Endothelial cell of umbilical vein (primary cell): ENCODE results near the gene ST8SIA6. TPM values are rescaled to one million over a fixed set of nuclear protein-coding genes. Genes with fewer than 3 reads are reported as not detected.
A peak's percentile ranks its signal among the peaks of the same experiment; 100 is the strongest.

Experiments used
- BruUV-seq: library from RNA; stranded (reverse); fragments of 400-500 nt; replicated peaks from 2 replicates; lab custom pipeline; 2021; lab: Mats Ljungman, UMichigan
- CTCF ChIA-PET: fragments of 300-600, 350-600 bp; sonication (Branson Sonifier 250); formaldehyde crosslinking; loops from one replicate; lab custom pipeline; 2021; ENCODE audit warnings: antibody characterized with exemption, inconsistent platforms; lab: Charles Lee
- POLR2A ChIA-PET: fragments of 300-600, 350-600 bp; sonication (Branson Sonifier 250); formaldehyde crosslinking; loops from one replicate; lab custom pipeline; 2021; ENCODE audit warnings: antibody characterized with exemption, inconsistent platforms; lab: Charles Lee
- DNase-seq: peaks from one replicate; pipeline ENCODE4 v3.0.0-alpha.2; 2011; ENCODE audit warnings: low read depth, low spot score
- FAIRE-seq: peaks from 2 replicates; lab custom pipeline; 2011; peaks lifted over from hg19 to GRCh38; lab: Jason Lieb, UNC
- H2AFZ ChIP-seq: 2 replicates; pipeline ENCODE4 v1.6.0; 2012; ENCODE audit warnings: low read depth, low read length, control low read depth, inconsistent platforms
- H3K27ac ChIP-seq: 2 replicates; pipeline ENCODE4 v1.5.1; 2011; ENCODE audit warnings: low read depth, mild to moderate bottlenecking, control low read depth, low read length, moderate library complexity; ENCODE audit not compliant: insufficient read depth
- H3K27me3 ChIP-seq, 2 experiments: 2 replicates each; pipeline versions ENCODE4 v1.6.0 to v1.6.1; 2011; ENCODE audit warnings: low read length in 2 of 2, mixed read lengths in 1 of 2; ENCODE audit not compliant: control insufficient read depth in 2 of 2, insufficient read depth in 2 of 2
- H3K36me3 ChIP-seq, 2 experiments: 2 replicates in 1 of 2; 3 replicates in 1 of 2; pipeline ENCODE4 v1.5.1; 2011; ENCODE audit warnings: low read length in 2 of 2, mild to moderate bottlenecking in 1 of 2, moderate library complexity in 1 of 2; ENCODE audit not compliant: control insufficient read depth in 2 of 2, insufficient read depth in 2 of 2; ENCODE audit errors: extremely low read depth in 1 of 2
- H3K4me1 ChIP-seq: 3 replicates; pipeline ENCODE4 v1.5.1; 2011; ENCODE audit warnings: mild to moderate bottlenecking, low read length; ENCODE audit not compliant: control insufficient read depth, insufficient read depth; ENCODE audit errors: extremely low read depth
- H3K4me2 ChIP-seq: 2 replicates; pipeline ENCODE4 v1.6.1; 2011; ENCODE audit warnings: low read length, control low read depth, mixed read lengths; ENCODE audit not compliant: insufficient read depth
- H3K4me3 ChIP-seq, 3 experiments: fragments of 200-600 bp in 1 of 3; sonication (generic), shearing (Covaris generic) in 1 of 3; replicated peaks in 1 of 3; 2 replicates each; pipeline ENCODE4 v1.5.1; 2011 to 2016; ENCODE audit warnings: control low read depth in 3 of 3, low read length in 3 of 3, mild to moderate bottlenecking in 2 of 3, inconsistent platforms in 1 of 3, low read depth in 1 of 3, moderate library complexity in 1 of 3; ENCODE audit not compliant: insufficient read depth in 1 of 3
- H3K79me2 ChIP-seq: 2 replicates; pipeline ENCODE4 v1.6.0; 2012; ENCODE audit warnings: low read length, inconsistent platforms; ENCODE audit not compliant: control insufficient read depth, insufficient read depth
- H3K9ac ChIP-seq: replicated peaks from 2 replicates; pipeline ENCODE3; 2011; ENCODE audit warnings: low read length, control low read depth; ENCODE audit not compliant: insufficient read depth; ENCODE audit errors: extremely low read depth
- H3K9me1 ChIP-seq: replicated peaks from 3 replicates; pipeline ENCODE4 v1.6.0; 2011; ENCODE audit warnings: mild to moderate bottlenecking, low read length; ENCODE audit not compliant: control insufficient read depth, insufficient read depth; ENCODE audit errors: extremely low read depth
- H3K9me3 ChIP-seq: replicated peaks from 2 replicates; pipeline ENCODE4 v1.5.1; 2012; ENCODE audit warnings: low read length, inconsistent platforms; ENCODE audit not compliant: control insufficient read depth, insufficient read depth
- H4K20me1 ChIP-seq: replicated peaks from 2 replicates; pipeline ENCODE3; 2011; ENCODE audit warnings: mild to moderate bottlenecking, low read length; ENCODE audit not compliant: control insufficient read depth, insufficient read depth; ENCODE audit errors: extremely low read depth
- EZH2 ChIP-seq: IDR thresholded peaks from 2 replicates; pipeline ENCODE4 v1.6.1; 2012; ENCODE audit warnings: borderline replicate concordance, low read depth, mild to moderate bottlenecking, moderate library complexity, low read length, inconsistent platforms; ENCODE audit not compliant: severe bottlenecking
- FOS ChIP-seq: IDR thresholded peaks from 2 replicates; pipeline ENCODE4 v1.6.1; 2011; ENCODE audit warnings: mild to moderate bottlenecking, low read length, moderate library complexity, borderline replicate concordance; ENCODE audit not compliant: insufficient read depth
- GATA2 ChIP-seq: IDR thresholded peaks from 2 replicates; pipeline ENCODE4 v1.7.0; 2011; ENCODE audit warnings: low read depth, mild to moderate bottlenecking, moderate library complexity, mixed read lengths, low read length; ENCODE audit not compliant: insufficient read length, insufficient read depth
- JUN ChIP-seq: IDR thresholded peaks from 2 replicates; pipeline ENCODE4 v1.6.1; 2011; ENCODE audit warnings: borderline replicate concordance, low read depth; ENCODE audit not compliant: insufficient read length, insufficient read depth
- MYC ChIP-seq: IDR thresholded peaks from one replicate; pipeline ENCODE4 v1.6.1; 2011; ENCODE audit warnings: mild to moderate bottlenecking, low read depth, low read length
- POLR2A ChIP-seq: IDR thresholded peaks from 2 replicates; pipeline ENCODE4 v1.6.1; 2012; ENCODE audit warnings: low read depth, mild to moderate bottlenecking, control low read depth, low read length
- POLR2AphosphoS5 ChIP-seq: IDR thresholded peaks from 2 replicates; pipeline ENCODE4 v1.6.1; 2012; ENCODE audit warnings: low read depth, mild to moderate bottlenecking, control low read depth, low read length, moderate library complexity; ENCODE audit not compliant: insufficient read depth
- dilution Hi-C: fragments of 300-500 bp; cut with MboI; formaldehyde crosslinking; loops from one replicate; pipeline ENCODE4 v1.15.0; 2019; ENCODE audit warnings: low sequenced_read_pairs; ENCODE audit not compliant: extremely low pct_ligation_motif_present
- intact Hi-C: fragments of 100-400 bp; cut with micrococcal nuclease; formaldehyde crosslinking; loops from one replicate; pipeline ENCODE4 v1.10.0; 2022
- polyA plus RNA-seq, 4 experiments: library from polyadenylated mRNA; depleted of rRNA in 3 of 4; stranded (reverse) in 3 of 4; unstranded in 1 of 4; fragments of >200 nt; gene quantifications; 2 replicates each; pipeline versions ENCODE4 v1.2.1 to v1.2.3, GENCODE V29; 2011 to 2012; ENCODE audit warnings: missing spikeins in 1 of 4
- total RNA-seq: library from RNA; stranded (reverse); gene quantifications from 2 replicates; pipeline ENCODE4 v1.2.3, GENCODE V29; 2021
- TF ChIP-seq, protein P1 (sequence below): IDR thresholded peaks from 2 replicates; pipeline ENCODE4 v1.6.1; 2011; ENCODE audit not compliant: insufficient read depth, insufficient read length
- TF ChIP-seq, protein P2 (sequence below), 2 donors: IDR thresholded peaks; 1 replicate in 1 of 2; 2 replicates in 1 of 2; pipeline ENCODE4 v1.5.1; 2011; ENCODE audit warnings: low read length in 2 of 2, mild to moderate bottlenecking in 2 of 2, moderate library complexity in 2 of 2, control low read depth in 1 of 2, inconsistent platforms in 1 of 2, low read depth in 1 of 2; ENCODE audit not compliant: insufficient read depth in 1 of 2; ENCODE audit errors: extremely low read depth in 1 of 2

ST8SIA6 gene
- total and polyA plus RNA-seq, 2 donors (not counting 3 experiments of a cell fraction or from before 2014, with no cell fraction given): 0.40 to 0.51 TPM

DNA sequence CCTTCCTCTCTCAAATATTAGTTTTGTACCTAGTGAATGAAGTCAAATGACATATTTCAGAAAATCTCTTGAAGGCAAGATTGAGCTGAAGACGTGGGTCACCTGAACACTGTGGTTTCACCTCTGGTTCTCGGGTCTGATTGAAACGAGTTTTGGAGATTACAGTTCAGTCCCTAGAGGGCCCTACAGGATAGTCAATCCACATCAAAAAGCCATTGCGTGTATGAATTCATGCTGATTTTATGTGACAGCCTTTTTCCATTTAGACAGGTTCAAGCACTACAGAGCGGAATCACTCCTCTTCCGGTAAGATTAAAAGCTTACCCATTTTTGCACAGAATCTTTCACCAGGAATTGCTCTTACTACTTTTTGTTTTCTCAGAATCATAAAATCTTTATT lies 164.2 kb downstream of the ST8SIA6 start:
- H3K36me3 ChIP-seq: no peaks in the 10 kb centered on the region
- DNase-seq: peak; percentile 7
- no peaks in the 10 kb centered on the region for H3K4me1 ChIP-seq
- no peak overlapping the region for H3K9ac ChIP-seq
- no peak overlapping the region for H2AFZ ChIP-seq
- no peak overlapping the region for H3K4me2 ChIP-seq
- TF ChIP-seq JUN: no peak
- TF ChIP-seq, protein P1, sequence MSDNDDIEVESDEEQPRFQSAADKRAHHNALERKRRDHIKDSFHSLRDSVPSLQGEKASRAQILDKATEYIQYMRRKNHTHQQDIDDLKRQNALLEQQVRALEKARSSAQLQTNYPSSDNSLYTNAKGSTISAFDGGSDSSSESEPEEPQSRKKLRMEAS: no peak
- TF ChIP-seq POLR2AphosphoS5: no peak
- no peak for TF ChIP-seq POLR2A
- TF ChIP-seq FOS: no peak
- no peak for TF ChIP-seq EZH2
- TF ChIP-seq GATA2: no peak
- TF ChIP-seq MYC: no peak
- TF ChIP-seq, protein P2, sequence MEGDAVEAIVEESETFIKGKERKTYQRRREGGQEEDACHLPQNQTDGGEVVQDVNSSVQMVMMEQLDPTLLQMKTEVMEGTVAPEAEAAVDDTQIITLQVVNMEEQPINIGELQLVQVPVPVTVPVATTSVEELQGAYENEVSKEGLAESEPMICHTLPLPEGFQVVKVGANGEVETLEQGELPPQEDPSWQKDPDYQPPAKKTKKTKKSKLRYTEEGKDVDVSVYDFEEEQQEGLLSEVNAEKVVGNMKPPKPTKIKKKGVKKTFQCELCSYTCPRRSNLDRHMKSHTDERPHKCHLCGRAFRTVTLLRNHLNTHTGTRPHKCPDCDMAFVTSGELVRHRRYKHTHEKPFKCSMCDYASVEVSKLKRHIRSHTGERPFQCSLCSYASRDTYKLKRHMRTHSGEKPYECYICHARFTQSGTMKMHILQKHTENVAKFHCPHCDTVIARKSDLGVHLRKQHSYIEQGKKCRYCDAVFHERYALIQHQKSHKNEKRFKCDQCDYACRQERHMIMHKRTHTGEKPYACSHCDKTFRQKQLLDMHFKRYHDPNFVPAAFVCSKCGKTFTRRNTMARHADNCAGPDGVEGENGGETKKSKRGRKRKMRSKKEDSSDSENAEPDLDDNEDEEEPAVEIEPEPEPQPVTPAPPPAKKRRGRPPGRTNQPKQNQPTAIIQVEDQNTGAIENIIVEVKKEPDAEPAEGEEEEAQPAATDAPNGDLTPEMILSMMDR (IDR thresholded peaks at IDR 0.05; ENCODE audit: extremely low read depth in 1 of 2, insufficient read depth in 1 of 2, low read depth in 1 of 2, low read length in 2 of 2): no peak
- FAIRE-seq: no peak
- ChIA-PET POLR2A (no interaction called here), CTCF (interaction anchor here (1.3 to 1.4 kb wide), 4 partner anchors 12 to 457 kb away, joined by 3 to 6 read pairs (median 4); no protein-coding TSS in a partner anchor)
- peaks cover 17 to 37% of the 10 kb centered on the region in 2 experiments for H3K27me3 ChIP-seq
- H3K79me2 ChIP-seq: no peaks in the 10 kb centered on the region
- intact Hi-C loops: no loop called here
- no peaks in the 10 kb centered on the region for H3K9me3 ChIP-seq
- H3K9me1 ChIP-seq: no peaks in the 10 kb centered on the region
- no TSS peak for BruUV-seq
- no peak overlapping the region for H3K4me3 ChIP-seq
- no peak overlapping the region for H3K27ac ChIP-seq
- dilution Hi-C loops: no loop called here
- H4K20me1 ChIP-seq: no peaks in the 10 kb centered on the region
